Activated T-helper 1 cell treated with Interleukin-2 at 50 U/mL for 16 hours (primary cell): ENCODE results near the gene NLGN4Y.
"Not testable (repeated sequence)": the region's sequence is repeated elsewhere in the genome, so short reads cannot be mapped to it uniquely, and the experiment has no call there.

Source experiments
- DNase-seq: peaks from one replicate; pipeline ENCODE4 v3.0.0-alpha.2; 2020; ENCODE audit warnings: low read depth

NLGN4Y gene

GRCh38 chrY:14834103-14835060 is 310.1 kb downstream of the NLGN4Y start:
- no peak for DNase-seq

- no peak for DNase-seq
These were observed 313.1 kb downstream of the NLGN4Y start for GRCh38 chrY:14837466-14837865.

DNA sequence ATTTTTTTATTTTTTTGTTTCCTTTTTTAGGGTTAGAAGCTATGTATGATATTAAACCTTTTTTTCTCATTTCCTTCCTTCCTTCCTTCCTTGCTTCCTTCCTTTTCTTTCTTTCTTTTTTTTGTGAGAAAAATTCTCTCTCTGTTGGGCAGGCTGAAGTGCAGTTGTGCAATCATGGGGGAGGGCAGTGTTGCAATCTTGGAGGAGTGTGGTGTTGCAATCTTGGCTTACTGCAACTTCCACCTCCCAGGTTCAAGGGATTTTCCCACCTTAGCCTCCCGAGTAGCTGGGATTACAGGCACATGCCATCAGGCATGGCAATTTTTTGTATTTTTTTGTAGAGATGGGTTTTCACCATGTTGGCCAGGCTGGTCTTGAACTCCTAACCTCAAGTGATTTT is 326.4 kb downstream of the NLGN4Y start:
- no peak for DNase-seq

DNA sequence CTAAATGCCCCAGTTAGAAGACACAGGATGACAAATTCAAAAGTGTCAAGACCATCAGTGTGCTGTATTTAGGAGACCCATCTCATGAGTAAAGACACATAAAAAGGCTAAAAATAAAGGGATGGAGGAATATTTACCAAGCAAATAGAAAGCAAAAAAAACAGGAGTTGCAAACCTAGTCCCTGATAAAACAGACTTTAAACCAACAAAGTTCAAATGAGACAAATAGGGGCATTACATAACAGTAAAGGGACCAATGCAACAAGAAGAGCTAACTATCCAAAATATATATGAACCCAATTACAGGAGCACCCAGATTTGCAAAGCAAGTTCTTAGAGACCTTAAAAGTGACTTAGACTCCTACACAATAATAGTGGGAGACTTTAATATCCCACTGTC is 336.1 kb downstream of the NLGN4Y start:
- no peak for DNase-seq

- DNase-seq = not testable (repeated sequence)
These were observed 336.7 kb downstream of the NLGN4Y start for GRCh38 chrY:14861033-14861432.

- no peak for DNase-seq
These were observed 347.6 kb downstream of the NLGN4Y start for GRCh38 chrY:14871971-14872370.
